PC-9 (cell line): Measurements from ENCODE around the gene CCDC170. TPM values are rescaled to one million over a fixed set of nuclear protein-coding genes. Genes with fewer than 3 reads are reported as not detected.

Experiments used
- BruUV-seq: library from RNA; stranded (reverse); fragments of 400-500 nt; replicated peaks from 2 replicates; lab custom pipeline; 2021; lab: Mats Ljungman, UMichigan
- CTCF ChIA-PET: fragments of 300-600 bp; sonication (Branson Sonifier 250); formaldehyde crosslinking; loops from one replicate; lab custom pipeline; 2022; ENCODE audit warnings: antibody characterized with exemption; lab: Charles Lee
- POLR2A ChIA-PET: fragments of 300-600 bp; sonication (Branson Sonifier 250); formaldehyde crosslinking; loops from one replicate; lab custom pipeline; 2022; ENCODE audit warnings: antibody characterized with exemption; ENCODE audit not compliant: unreplicated experiment; lab: Charles Lee
- DNase-seq, 2 experiments: peaks; one replicate each; pipeline versions ENCODE4 v3.0.0 to v3.0.0-alpha.2; 2015 to 2022; ENCODE audit warnings: mixed read lengths in 1 of 2
- H2AFZ ChIP-seq: fragments of 200-600 bp; sonication (generic); 2 replicates; pipeline ENCODE4 v1.8.1; 2017; ENCODE audit warnings: antibody characterized with exemption
- H3F3A ChIP-seq: fragments of 200-600 bp; sonication (generic); 2 replicates; pipeline ENCODE4 v1.8.1; 2017; ENCODE audit warnings: antibody characterized with exemption, mild to moderate bottlenecking, low read depth; ENCODE audit not compliant: insufficient read depth
- H3K27ac ChIP-seq: fragments of 200-600 bp; sonication (generic); 2 replicates; pipeline ENCODE4 v1.6.1; 2016; ENCODE audit warnings: mixed run types
- H3K27me3 ChIP-seq: fragments of 200-600 bp; sonication (generic); 2 replicates; pipeline ENCODE4 v1.6.1; 2016; ENCODE audit warnings: low read depth, mixed run types; ENCODE audit not compliant: insufficient read depth
- H3K36me3 ChIP-seq: fragments of 200-600 bp; sonication (generic); 2 replicates; pipeline ENCODE4 v1.6.1; 2016; ENCODE audit warnings: low read depth, mixed run types
- H3K4me1 ChIP-seq: fragments of 200-600 bp; sonication (generic); replicated peaks from 2 replicates; pipeline ENCODE4 v1.6.1; 2016; ENCODE audit warnings: mixed run types; ENCODE audit not compliant: insufficient read depth
- H3K4me2 ChIP-seq: fragments of 200-600 bp; sonication (generic); 2 replicates; pipeline ENCODE4 v1.6.1; 2017; ENCODE audit warnings: mixed run types
- H3K4me3 ChIP-seq: fragments of 200-600 bp; sonication (generic); 2 replicates; pipeline ENCODE4 v1.6.1; 2016; ENCODE audit warnings: mixed run types
- H3K79me2 ChIP-seq: fragments of 200-600 bp; sonication (generic); 2 replicates; pipeline ENCODE4 v1.6.1; 2017; ENCODE audit warnings: low read depth, mixed run types
- H3K9me2 ChIP-seq: fragments of 200-600 bp; sonication (generic); 2 replicates; pipeline ENCODE4 v1.8.1; 2017; ENCODE audit warnings: mild to moderate bottlenecking; ENCODE audit not compliant: insufficient read depth
- H3K9me3 ChIP-seq: fragments of 200-600 bp; sonication (generic); 2 replicates; pipeline ENCODE4 v1.8.1; 2016; ENCODE audit warnings: low read depth; ENCODE audit not compliant: insufficient read depth
- H4K20me1 ChIP-seq: fragments of 200-600 bp; sonication (generic); 2 replicates; pipeline ENCODE4 v1.8.1; 2017; ENCODE audit not compliant: insufficient read depth
- CTCF ChIP-seq: fragments of 200-600 bp; sonication (generic); conservative IDR thresholded peaks from 2 replicates; pipeline ENCODE4 v1.6.1; 2017; ENCODE audit warnings: mixed run types, antibody characterized with exemption, mild to moderate bottlenecking, moderate library complexity
- EZH2 ChIP-seq: fragments of 200-600 bp; sonication (generic); IDR thresholded peaks from 2 replicates; pipeline ENCODE4 v1.8.0; 2017; ENCODE audit warnings: antibody characterized with exemption, low read depth
- intact Hi-C: fragments of 100-400 bp; cut with micrococcal nuclease; formaldehyde crosslinking; loops from one replicate; pipeline ENCODE4 v1.10.0; 2022; ENCODE audit not compliant: unreplicated experiment
- total RNA-seq: library from RNA; stranded (reverse); gene quantifications from 2 replicates; pipeline ENCODE4 v1.2.3, GENCODE V29; 2021

Gene CCDC170
- total RNA-seq, 1 experiment from 2014 or later = 1.6 TPM

- no peak for TF ChIP-seq CTCF
- no peak for TF ChIP-seq EZH2
- no TSS peak for BruUV-seq
- Histone ChIP-seq H3K4me2 (no peak overlapping the region), H3K79me2 (no peaks in the 10 kb centered on the region), H3F3A (peaks cover 3% of the 10 kb centered on the region; the same call in 1 of the 2 replicates), H3K4me1 (peaks cover 17% of the 10 kb centered on the region), H3K36me3 (no peaks in the 10 kb centered on the region), H3K9me3 (no peaks in the 10 kb centered on the region), H3K27me3 (no peaks in the 10 kb centered on the region), H3K4me3 (no peak overlapping the region), H3K9me2 (no peaks in the 10 kb centered on the region), H4K20me1 (no peaks in the 10 kb centered on the region), H2AFZ (no peak overlapping the region), H3K27ac (no peak overlapping the region)
- POLR2A ChIA-PET = no interaction called here
- CTCF ChIA-PET = no interaction called here
- no peak for DNase-seq
- intact Hi-C loops = no loop called here
Measured at GRCh38 chr6:151630991-151631655, 137.3 kb downstream of the CCDC170 start.

- BruUV-seq = no TSS peak
- Histone ChIP-seq H3K9me2 (no peaks in the 10 kb centered on the region), H3K9me3 (no peaks in the 10 kb centered on the region), H3F3A (peaks cover 3% of the 10 kb centered on the region; the same call in 1 of the 2 replicates), H3K36me3 (no peaks in the 10 kb centered on the region), H3K4me3 (no peak overlapping the region), H4K20me1 (no peaks in the 10 kb centered on the region), H3K27ac (no peak overlapping the region), H3K79me2 (no peaks in the 10 kb centered on the region), H2AFZ (no peak overlapping the region), H3K27me3 (no peaks in the 10 kb centered on the region), H3K4me2 (no peak overlapping the region), H3K4me1 (peaks cover 11% of the 10 kb centered on the region)
- TF ChIP-seq CTCF = no peak
- TF ChIP-seq EZH2 = no peak
- CTCF ChIA-PET = no interaction called here
- no peak for DNase-seq
- intact Hi-C loops = no loop called here
- POLR2A ChIA-PET = no interaction called here
Measured at GRCh38 chr6:151632415-151632987, 138.7 kb downstream of the CCDC170 start.

- no peaks in the 10 kb centered on the region for H3K4me1 ChIP-seq
- H3K4me3 ChIP-seq = no peak overlapping the region
- H3K9me3 ChIP-seq = no peaks in the 10 kb centered on the region
- H2AFZ ChIP-seq = no peak overlapping the region
- ChIA-PET CTCF (no interaction called here), POLR2A (no interaction called here)
- H3K27me3 ChIP-seq = no peaks in the 10 kb centered on the region
- no peaks in the 10 kb centered on the region for H3K9me2 ChIP-seq
- TF ChIP-seq EZH2 (no peak), CTCF (no peak)
- BruUV-seq = no TSS peak
- DNase-seq = no peak
- H3K27ac ChIP-seq = no peak overlapping the region
- no peaks in the 10 kb centered on the region for H3F3A ChIP-seq
- H3K4me2 ChIP-seq = no peak overlapping the region
- no peaks in the 10 kb centered on the region for H3K79me2 ChIP-seq
- no peaks in the 10 kb centered on the region for H3K36me3 ChIP-seq
- no peaks in the 10 kb centered on the region for H4K20me1 ChIP-seq
- intact Hi-C loops = no loop called here
Measured at GRCh38 chr6:151633526-151634335, 139.9 kb downstream of the CCDC170 start.
